HepG2 (cell line): ENCODE measurements around the gene CTDNEP1.

Experiments used
- CEBPB ChIP-seq: IDR thresholded peaks from 2 replicates; pipeline ENCODE4 v1.6.1; 2011; ENCODE audit warnings: low read depth, low read length, improper control_type of control experiment, borderline replicate concordance
- EZH2 ChIP-seq: conservative IDR thresholded peaks from 2 replicates; pipeline ENCODE4 v1.6.1; 2012; ENCODE audit warnings: mild to moderate bottlenecking, low read depth, low read length, moderate library complexity
- JUN ChIP-seq: sonication (generic); formaldehyde crosslinking; IDR thresholded peaks from 2 replicates; pipeline ENCODE4 v1.4.0; 2020; ENCODE audit warnings: mild to moderate bottlenecking, missing genetic modification reagents
- KAT7 ChIP-seq: IDR thresholded peaks from 2 replicates; pipeline ENCODE4 v1.6.1; 2018; ENCODE audit warnings: borderline replicate concordance, missing compliant biosample characterization
- MIER3 ChIP-seq: IDR thresholded peaks from 2 replicates; pipeline ENCODE4 v1.6.1; 2016; ENCODE audit warnings: missing compliant biosample characterization, borderline replicate concordance
- MXI1 ChIP-seq: IDR thresholded peaks from 3 replicates; pipeline ENCODE4 v1.6.1; 2012; ENCODE audit warnings: low read depth, low read length, inconsistent platforms, borderline replicate concordance
- TF ChIP-seq, protein P1 (sequence below): sonication (generic); formaldehyde crosslinking; IDR thresholded peaks from 2 replicates; pipeline ENCODE4 v1.5.0; 2020; ENCODE audit warnings: mild to moderate bottlenecking, missing genetic modification reagents, moderate library complexity
- TF ChIP-seq, protein P2 (sequence below): sonication (generic); formaldehyde crosslinking; IDR thresholded peaks from one replicate; pipeline ENCODE4 v1.5.1; 2020; ENCODE audit warnings: mild to moderate bottlenecking, missing genetic modification reagents; ENCODE audit errors: not compliant biosample characterization
- TF ChIP-seq, protein P3 (sequence below): sonication (generic); formaldehyde crosslinking; IDR thresholded peaks from 2 replicates; pipeline ENCODE4 v1.9.0; 2022; ENCODE audit warnings: missing genetic modification reagents, mild to moderate bottlenecking, borderline replicate concordance
- TF ChIP-seq, protein P4 (sequence below): sonication (generic); formaldehyde crosslinking; IDR thresholded peaks from 2 replicates; pipeline ENCODE4 v1.5.0; 2020; ENCODE audit warnings: mild to moderate bottlenecking, missing genetic modification reagents, borderline replicate concordance
- TF ChIP-seq, protein P5 (sequence below): sonication (generic); formaldehyde crosslinking; conservative IDR thresholded peaks from 2 replicates; pipeline ENCODE4 v1.4.0; 2020; ENCODE audit warnings: missing genetic modification reagents

DNA sequence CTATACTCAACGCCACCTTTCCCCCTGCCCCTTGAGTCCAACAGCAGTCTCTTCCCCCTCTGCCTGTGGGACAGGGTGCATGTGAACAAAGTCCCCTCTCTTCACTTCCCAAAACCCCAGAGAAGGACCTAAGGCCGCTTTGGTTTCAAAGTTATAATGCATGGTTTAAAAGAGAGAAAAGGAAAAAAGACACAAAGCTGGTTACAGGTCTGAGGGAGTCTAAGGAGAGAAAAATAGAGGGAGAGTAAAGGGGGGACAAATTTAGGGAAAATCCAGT lies 8.1 kb downstream of the CTDNEP1 start:
- TF ChIP-seq MIER3 (CRISPR knock-in tag) (no peak), JUN (no peak), KAT7 (CRISPR knock-in tag) (no peak), CEBPB (no peak), MXI1 (no peak), EZH2 (no peak)
- TF ChIP-seq, protein P1, sequence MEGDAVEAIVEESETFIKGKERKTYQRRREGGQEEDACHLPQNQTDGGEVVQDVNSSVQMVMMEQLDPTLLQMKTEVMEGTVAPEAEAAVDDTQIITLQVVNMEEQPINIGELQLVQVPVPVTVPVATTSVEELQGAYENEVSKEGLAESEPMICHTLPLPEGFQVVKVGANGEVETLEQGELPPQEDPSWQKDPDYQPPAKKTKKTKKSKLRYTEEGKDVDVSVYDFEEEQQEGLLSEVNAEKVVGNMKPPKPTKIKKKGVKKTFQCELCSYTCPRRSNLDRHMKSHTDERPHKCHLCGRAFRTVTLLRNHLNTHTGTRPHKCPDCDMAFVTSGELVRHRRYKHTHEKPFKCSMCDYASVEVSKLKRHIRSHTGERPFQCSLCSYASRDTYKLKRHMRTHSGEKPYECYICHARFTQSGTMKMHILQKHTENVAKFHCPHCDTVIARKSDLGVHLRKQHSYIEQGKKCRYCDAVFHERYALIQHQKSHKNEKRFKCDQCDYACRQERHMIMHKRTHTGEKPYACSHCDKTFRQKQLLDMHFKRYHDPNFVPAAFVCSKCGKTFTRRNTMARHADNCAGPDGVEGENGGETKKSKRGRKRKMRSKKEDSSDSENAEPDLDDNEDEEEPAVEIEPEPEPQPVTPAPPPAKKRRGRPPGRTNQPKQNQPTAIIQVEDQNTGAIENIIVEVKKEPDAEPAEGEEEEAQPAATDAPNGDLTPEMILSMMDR (CRISPR knock-in tag): no peak
- TF ChIP-seq, protein P2, sequence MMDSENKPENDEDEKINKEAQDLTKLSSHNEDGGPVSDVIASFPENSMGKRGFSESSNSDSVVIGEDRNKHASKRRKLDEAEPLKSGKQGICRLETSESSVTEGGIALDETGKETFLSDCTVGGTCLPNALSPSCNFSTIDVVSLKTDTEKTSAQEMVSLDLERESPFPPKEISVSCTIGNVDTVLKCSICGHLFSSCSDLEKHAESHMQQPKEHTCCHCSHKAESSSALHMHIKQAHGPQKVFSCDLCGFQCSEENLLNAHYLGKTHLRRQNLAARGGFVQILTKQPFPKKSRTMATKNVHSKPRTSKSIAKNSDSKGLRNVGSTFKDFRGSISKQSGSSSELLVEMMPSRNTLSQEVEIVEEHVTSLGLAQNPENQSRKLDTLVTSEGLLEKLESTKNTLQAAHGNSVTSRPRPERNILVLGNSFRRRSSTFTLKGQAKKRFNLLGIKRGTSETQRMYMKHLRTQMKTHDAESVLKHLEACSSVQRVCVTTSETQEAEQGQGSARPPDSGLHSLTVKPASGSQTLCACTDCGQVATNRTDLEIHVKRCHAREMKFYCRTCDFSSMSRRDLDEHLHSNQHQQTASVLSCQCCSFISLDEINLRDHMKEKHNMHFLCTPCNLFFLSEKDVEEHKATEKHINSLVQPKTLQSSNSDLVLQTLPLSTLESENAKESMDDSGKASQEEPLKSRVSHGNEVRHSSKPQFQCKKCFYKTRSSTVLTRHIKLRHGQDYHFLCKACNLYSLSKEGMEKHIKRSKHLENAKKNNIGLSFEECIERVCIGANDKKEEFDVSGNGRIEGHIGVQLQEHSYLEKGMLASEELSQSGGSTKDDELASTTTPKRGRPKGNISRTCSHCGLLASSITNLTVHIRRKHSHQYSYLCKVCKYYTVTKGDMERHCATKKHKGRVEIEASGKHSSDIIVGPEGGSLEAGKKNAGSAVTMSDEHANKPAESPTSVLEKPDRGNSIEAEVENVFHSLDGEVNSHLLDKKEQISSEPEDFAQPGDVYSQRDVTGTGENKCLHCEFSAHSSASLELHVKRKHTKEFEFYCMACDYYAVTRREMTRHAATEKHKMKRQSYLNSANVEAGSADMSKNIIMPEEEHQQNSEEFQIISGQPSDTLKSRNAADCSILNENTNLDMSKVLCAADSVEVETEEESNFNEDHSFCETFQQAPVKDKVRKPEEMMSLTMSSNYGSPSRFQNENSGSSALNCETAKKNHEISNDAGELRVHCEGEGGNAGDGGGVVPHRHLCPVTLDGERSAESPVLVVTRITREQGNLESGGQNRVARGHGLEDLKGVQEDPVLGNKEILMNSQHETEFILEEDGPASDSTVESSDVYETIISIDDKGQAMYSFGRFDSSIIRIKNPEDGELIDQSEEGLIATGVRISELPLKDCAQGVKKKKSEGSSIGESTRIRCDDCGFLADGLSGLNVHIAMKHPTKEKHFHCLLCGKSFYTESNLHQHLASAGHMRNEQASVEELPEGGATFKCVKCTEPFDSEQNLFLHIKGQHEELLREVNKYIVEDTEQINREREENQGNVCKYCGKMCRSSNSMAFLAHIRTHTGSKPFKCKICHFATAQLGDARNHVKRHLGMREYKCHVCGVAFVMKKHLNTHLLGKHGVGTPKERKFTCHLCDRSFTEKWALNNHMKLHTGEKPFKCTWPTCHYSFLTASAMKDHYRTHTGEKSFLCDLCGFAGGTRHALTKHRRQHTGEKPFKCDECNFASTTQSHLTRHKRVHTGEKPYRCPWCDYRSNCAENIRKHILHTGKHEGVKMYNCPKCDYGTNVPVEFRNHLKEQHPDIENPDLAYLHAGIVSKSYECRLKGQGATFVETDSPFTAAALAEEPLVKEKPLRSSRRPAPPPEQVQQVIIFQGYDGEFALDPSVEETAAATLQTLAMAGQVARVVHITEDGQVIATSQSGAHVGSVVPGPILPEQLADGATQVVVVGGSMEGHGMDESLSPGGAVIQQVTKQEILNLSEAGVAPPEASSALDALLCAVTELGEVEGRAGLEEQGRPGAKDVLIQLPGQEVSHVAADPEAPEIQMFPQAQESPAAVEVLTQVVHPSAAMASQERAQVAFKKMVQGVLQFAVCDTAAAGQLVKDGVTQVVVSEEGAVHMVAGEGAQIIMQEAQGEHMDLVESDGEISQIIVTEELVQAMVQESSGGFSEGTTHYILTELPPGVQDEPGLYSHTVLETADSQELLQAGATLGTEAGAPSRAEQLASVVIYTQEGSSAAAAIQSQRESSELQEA (CRISPR knock-in tag): no peak
- TF ChIP-seq, protein P3, sequence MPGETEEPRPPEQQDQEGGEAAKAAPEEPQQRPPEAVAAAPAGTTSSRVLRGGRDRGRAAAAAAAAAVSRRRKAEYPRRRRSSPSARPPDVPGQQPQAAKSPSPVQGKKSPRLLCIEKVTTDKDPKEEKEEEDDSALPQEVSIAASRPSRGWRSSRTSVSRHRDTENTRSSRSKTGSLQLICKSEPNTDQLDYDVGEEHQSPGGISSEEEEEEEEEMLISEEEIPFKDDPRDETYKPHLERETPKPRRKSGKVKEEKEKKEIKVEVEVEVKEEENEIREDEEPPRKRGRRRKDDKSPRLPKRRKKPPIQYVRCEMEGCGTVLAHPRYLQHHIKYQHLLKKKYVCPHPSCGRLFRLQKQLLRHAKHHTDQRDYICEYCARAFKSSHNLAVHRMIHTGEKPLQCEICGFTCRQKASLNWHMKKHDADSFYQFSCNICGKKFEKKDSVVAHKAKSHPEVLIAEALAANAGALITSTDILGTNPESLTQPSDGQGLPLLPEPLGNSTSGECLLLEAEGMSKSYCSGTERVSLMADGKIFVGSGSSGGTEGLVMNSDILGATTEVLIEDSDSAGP (CRISPR knock-in tag): no peak
- TF ChIP-seq, protein P4, sequence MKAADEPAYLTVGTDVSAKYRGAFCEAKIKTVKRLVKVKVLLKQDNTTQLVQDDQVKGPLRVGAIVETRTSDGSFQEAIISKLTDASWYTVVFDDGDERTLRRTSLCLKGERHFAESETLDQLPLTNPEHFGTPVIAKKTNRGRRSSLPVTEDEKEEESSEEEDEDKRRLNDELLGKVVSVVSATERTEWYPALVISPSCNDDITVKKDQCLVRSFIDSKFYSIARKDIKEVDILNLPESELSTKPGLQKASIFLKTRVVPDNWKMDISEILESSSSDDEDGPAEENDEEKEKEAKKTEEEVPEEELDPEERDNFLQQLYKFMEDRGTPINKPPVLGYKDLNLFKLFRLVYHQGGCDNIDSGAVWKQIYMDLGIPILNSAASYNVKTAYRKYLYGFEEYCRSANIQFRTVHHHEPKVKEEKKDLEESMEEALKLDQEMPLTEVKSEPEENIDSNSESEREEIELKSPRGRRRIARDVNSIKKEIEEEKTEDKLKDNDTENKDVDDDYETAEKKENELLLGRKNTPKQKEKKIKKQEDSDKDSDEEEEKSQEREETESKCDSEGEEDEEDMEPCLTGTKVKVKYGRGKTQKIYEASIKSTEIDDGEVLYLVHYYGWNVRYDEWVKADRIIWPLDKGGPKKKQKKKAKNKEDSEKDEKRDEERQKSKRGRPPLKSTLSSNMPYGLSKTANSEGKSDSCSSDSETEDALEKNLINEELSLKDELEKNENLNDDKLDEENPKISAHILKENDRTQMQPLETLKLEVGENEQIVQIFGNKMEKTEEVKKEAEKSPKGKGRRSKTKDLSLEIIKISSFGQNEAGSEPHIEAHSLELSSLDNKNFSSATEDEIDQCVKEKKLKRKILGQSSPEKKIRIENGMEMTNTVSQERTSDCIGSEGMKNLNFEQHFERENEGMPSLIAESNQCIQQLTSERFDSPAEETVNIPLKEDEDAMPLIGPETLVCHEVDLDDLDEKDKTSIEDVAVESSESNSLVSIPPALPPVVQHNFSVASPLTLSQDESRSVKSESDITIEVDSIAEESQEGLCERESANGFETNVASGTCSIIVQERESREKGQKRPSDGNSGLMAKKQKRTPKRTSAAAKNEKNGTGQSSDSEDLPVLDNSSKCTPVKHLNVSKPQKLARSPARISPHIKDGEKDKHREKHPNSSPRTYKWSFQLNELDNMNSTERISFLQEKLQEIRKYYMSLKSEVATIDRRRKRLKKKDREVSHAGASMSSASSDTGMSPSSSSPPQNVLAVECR (CRISPR knock-in tag): no peak
- TF ChIP-seq, protein P5, sequence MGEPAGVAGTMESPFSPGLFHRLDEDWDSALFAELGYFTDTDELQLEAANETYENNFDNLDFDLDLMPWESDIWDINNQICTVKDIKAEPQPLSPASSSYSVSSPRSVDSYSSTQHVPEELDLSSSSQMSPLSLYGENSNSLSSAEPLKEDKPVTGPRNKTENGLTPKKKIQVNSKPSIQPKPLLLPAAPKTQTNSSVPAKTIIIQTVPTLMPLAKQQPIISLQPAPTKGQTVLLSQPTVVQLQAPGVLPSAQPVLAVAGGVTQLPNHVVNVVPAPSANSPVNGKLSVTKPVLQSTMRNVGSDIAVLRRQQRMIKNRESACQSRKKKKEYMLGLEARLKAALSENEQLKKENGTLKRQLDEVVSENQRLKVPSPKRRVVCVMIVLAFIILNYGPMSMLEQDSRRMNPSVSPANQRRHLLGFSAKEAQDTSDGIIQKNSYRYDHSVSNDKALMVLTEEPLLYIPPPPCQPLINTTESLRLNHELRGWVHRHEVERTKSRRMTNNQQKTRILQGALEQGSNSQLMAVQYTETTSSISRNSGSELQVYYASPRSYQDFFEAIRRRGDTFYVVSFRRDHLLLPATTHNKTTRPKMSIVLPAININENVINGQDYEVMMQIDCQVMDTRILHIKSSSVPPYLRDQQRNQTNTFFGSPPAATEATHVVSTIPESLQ (CRISPR knock-in tag): no peak
